HCT116 (cell line): ENCODE data around the gene GOLGA2. TPM values are rescaled to one million over a fixed set of nuclear protein-coding genes. Genes with fewer than 3 reads are reported as not detected.

Experiments
- ATAC-seq: fragments of 200-7000 bp; cut with Tn5 transposase; 2 replicates; pipeline ENCODE4 v1.9.1; 2020; ENCODE audit warnings: mild to moderate bottlenecking, moderate library complexity
- BruUV-seq: library from RNA; stranded (reverse); fragments of 400-500 nt; replicated peaks from 2 replicates; lab custom pipeline; 2021; lab: Mats Ljungman, UMichigan
- CTCF ChIA-PET: fragments of 300-600 bp; sonication (Branson Sonifier 250); formaldehyde crosslinking; loops from one replicate; lab custom pipeline; 2021; ENCODE audit warnings: antibody characterized with exemption; lab: Charles Lee
- POLR2A ChIA-PET: fragments of 300-600, 350-600 bp; sonication (Branson Sonifier 250); formaldehyde crosslinking; loops from one replicate; lab custom pipeline; 2021; ENCODE audit warnings: antibody characterized with exemption; lab: Charles Lee
- RAD21 ChIA-PET, 2 experiments: fragments of 300-600 bp; sonication (Branson Sonifier 250); formaldehyde crosslinking; loops; one replicate each; lab custom pipeline; 2023; ENCODE audit warnings: low total read pairs in 2 of 2; ENCODE audit not compliant: uncharacterized antibody in 2 of 2, unreplicated experiment in 2 of 2, low non-redundant PET in 1 of 2; lab: Charles Lee
- DNase-seq: peaks from one replicate; pipeline ENCODE4 v3.0.0-alpha.2; 2010; ENCODE audit warnings: low read depth, low spot score
- H2AFZ ChIP-seq: fragments of 200-600 bp; shearing (Covaris generic), sonication (generic); 2 replicates; pipeline ENCODE4 v1.6.1; 2017; ENCODE audit warnings: low read depth, mixed run types, mixed read lengths, antibody characterized with exemption, low read length; ENCODE audit not compliant: poor library complexity, severe bottlenecking
- H3K27ac ChIP-seq: 2 replicates; pipeline ENCODE4 v1.5.1; 2012; ENCODE audit warnings: low read depth, low read length
- H3K27me3 ChIP-seq: fragments of 200-600 bp; sonication (generic); 2 replicates; pipeline ENCODE4 v1.6.1; 2016; ENCODE audit warnings: mixed run types, low read length, mixed read lengths; ENCODE audit not compliant: insufficient read depth
- H3K36me3 ChIP-seq, 2 experiments: fragments of 200-500 bp in 1 of 2; fragments of 200-600 bp in 1 of 2; sonication (Bioruptor generic) in 1 of 2; sonication (generic) in 1 of 2; 2 replicates each; pipeline versions ENCODE4 v1.5.1 to v1.6.1; 2014 to 2016; ENCODE audit warnings: low read length in 2 of 2, inconsistent platforms in 1 of 2, mixed read lengths in 1 of 2, mixed run types in 1 of 2; ENCODE audit not compliant: insufficient read depth in 2 of 2, control insufficient read depth in 1 of 2
- H3K4me1 ChIP-seq, 2 experiments: fragments of 200-600 bp in 1 of 2; sonication (generic) in 1 of 2; 2 replicates each; pipeline versions ENCODE4 v1.5.1 to v1.6.1; 2012 to 2017; ENCODE audit warnings: low read length in 2 of 2, inconsistent platforms in 1 of 2, mild to moderate bottlenecking in 1 of 2, mixed read lengths in 1 of 2, mixed run types in 1 of 2, moderate library complexity in 1 of 2; ENCODE audit not compliant: insufficient read depth in 2 of 2, control insufficient read depth in 1 of 2
- H3K4me2 ChIP-seq: fragments of 200-600 bp; sonication (generic); 2 replicates; pipeline ENCODE4 v1.6.1; 2017; ENCODE audit warnings: mixed run types, low read length, mixed read lengths
- H3K4me3 ChIP-seq, 2 experiments: fragments of 200-600 bp in 1 of 2; sonication (generic) in 1 of 2; replicated peaks in 1 of 2; 2 replicates each; pipeline ENCODE4 v1.5.1; 2011 to 2016; ENCODE audit warnings: low read length in 2 of 2, control low read depth in 1 of 2, low read depth in 1 of 2, mild to moderate bottlenecking in 1 of 2, mixed read lengths in 1 of 2, mixed run types in 1 of 2
- H3K79me2 ChIP-seq: fragments of 200-600 bp; sonication (generic); 2 replicates; pipeline ENCODE4 v1.6.1; 2017; ENCODE audit warnings: mild to moderate bottlenecking, mixed run types, low read length, moderate library complexity, mixed read lengths; ENCODE audit not compliant: insufficient read depth
- H3K9ac ChIP-seq: fragments of 200-600 bp; sonication (generic); 2 replicates; pipeline ENCODE4 v1.6.1; 2016; ENCODE audit warnings: low read length, mixed read lengths
- H3K9me2 ChIP-seq: fragments of 200-600 bp; sonication (generic), shearing (Covaris generic); 2 replicates; pipeline ENCODE4 v1.6.1; 2017; ENCODE audit warnings: mixed run types, mild to moderate bottlenecking, moderate library complexity; ENCODE audit not compliant: insufficient read depth
- H3K9me3 ChIP-seq, 2 experiments: fragments of 200-500 bp in 1 of 2; fragments of 200-600 bp in 1 of 2; sonication (Bioruptor generic) in 1 of 2; sonication (generic) in 1 of 2; 2 replicates each; pipeline ENCODE4 v1.6.1; 2014 to 2017; ENCODE audit warnings: low read length in 2 of 2, mixed read lengths in 2 of 2, inconsistent platforms in 1 of 2, low read depth in 1 of 2, mild to moderate bottlenecking in 1 of 2, mixed run types in 1 of 2, moderate library complexity in 1 of 2; ENCODE audit not compliant: control insufficient read depth in 1 of 2, insufficient read depth in 1 of 2
- H4K20me1 ChIP-seq: fragments of 200-600 bp; sonication (generic), shearing (Covaris generic); 2 replicates; pipeline ENCODE4 v1.6.1; 2017; ENCODE audit warnings: mixed run types, mild to moderate bottlenecking, moderate library complexity; ENCODE audit not compliant: insufficient read depth
- CEBPB ChIP-seq: IDR thresholded peaks from 2 replicates; pipeline ENCODE4 v1.6.1; 2012; ENCODE audit warnings: low read depth
- EGR1 ChIP-seq: IDR thresholded peaks from 2 replicates; pipeline ENCODE4 v1.6.1; 2012; ENCODE audit warnings: low read depth
- ELF1 ChIP-seq: IDR thresholded peaks from 2 replicates; pipeline ENCODE4 v1.6.1; 2012; ENCODE audit warnings: low read depth, borderline replicate concordance
- EZH2 ChIP-seq: fragments of 200-600 bp; sonication (generic); IDR thresholded peaks from 2 replicates; pipeline ENCODE4 v1.6.1; 2017; ENCODE audit warnings: antibody characterized with exemption, mixed run types
- FOSL1 ChIP-seq: IDR thresholded peaks from 2 replicates; pipeline ENCODE4 v1.6.1; 2012; ENCODE audit warnings: low read depth
- RAD21 ChIP-seq: IDR thresholded peaks from 2 replicates; pipeline ENCODE4 v1.6.1; 2012; ENCODE audit warnings: low read depth, mild to moderate bottlenecking
- SP1 ChIP-seq: IDR thresholded peaks from 2 replicates; pipeline ENCODE4 v1.6.1; 2012; ENCODE audit warnings: low read depth
- TCF7L2 ChIP-seq: IDR thresholded peaks from 2 replicates; pipeline ENCODE4 v1.7.0; 2011; ENCODE audit warnings: borderline replicate concordance, inconsistent platforms; ENCODE audit not compliant: insufficient read depth, insufficient read length; ENCODE audit errors: extremely low read depth
- YY1 ChIP-seq: IDR thresholded peaks from 2 replicates; pipeline ENCODE4 v1.6.1; 2011; ENCODE audit warnings: low read length, low read depth, moderate library complexity, mild to moderate bottlenecking; ENCODE audit not compliant: insufficient replicate concordance; ENCODE audit errors: extremely low read depth
- intact Hi-C: fragments of 100-400 bp; cut with micrococcal nuclease; formaldehyde crosslinking; loops from 2 replicates; pipeline ENCODE4 v1.10.0; 2022
- total RNA-seq: library from RNA; stranded (reverse); gene quantifications from one replicate; pipeline ENCODE4 v1.2.1, GENCODE V29; 2021; ENCODE audit not compliant: unreplicated experiment
- TF ChIP-seq, protein P1 (sequence below): IDR thresholded peaks from 2 replicates; pipeline ENCODE4 v1.6.1; 2012; ENCODE audit warnings: low read depth
- TF ChIP-seq, protein P2 (sequence below): IDR thresholded peaks from 2 replicates; pipeline ENCODE4 v1.6.1; 2012

Gene GOLGA2
- total RNA-seq, 1 experiment from 2014 or later = 67.0 TPM

DNA sequence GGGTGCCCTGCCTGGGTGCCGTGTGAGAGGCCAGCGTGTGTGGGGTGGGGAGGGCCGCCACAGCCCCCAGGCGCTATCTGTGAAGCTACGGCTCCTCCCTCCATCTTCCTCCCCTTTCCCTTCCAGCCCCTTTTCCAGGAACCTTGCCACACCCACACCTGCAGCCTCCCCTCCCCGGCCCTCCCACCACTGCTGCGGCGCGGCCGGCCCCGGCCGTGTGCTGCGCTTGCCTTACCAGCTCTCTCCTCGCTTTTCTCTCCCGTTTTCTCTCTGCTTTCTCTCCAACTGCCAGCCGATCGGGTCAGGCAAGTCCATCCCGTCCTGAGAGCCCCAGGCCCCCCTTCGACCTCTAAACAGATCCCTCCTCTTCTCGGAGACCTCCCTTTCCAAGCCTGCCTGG lies 21.4 kb downstream of the GOLGA2 start:
- Histone ChIP-seq H3K27me3 (no peaks in the 10 kb centered on the region), H3K36me3 (peaks cover 0 to 3% of the 10 kb centered on the region in 2 experiments; a peak in 2 of 4 replicates), H3K4me2 (no peak overlapping the region), H3K9me2 (no peaks in the 10 kb centered on the region), H2AFZ (no peak overlapping the region), H3K9me3 (no peaks in the 10 kb centered on the region), H3K4me3 (no peak overlapping the region), H3K27ac (no peak overlapping the region), H3K4me1 (peaks cover 8 to 29% of the 10 kb centered on the region in 2 experiments; a peak in 3 of 4 replicates), H3K9ac (no peak overlapping the region), H3K79me2 (peaks cover 11% of the 10 kb centered on the region), H4K20me1 (no peaks in the 10 kb centered on the region)
- BruUV-seq = no TSS peak
- ChIA-PET RAD21 (no interaction called here), CTCF (interaction anchor here (0.9 kb wide), 1 partner anchor 15 kb away, joined by 4 read pairs; no protein-coding TSS in a partner anchor), POLR2A (no interaction called here)
- intact Hi-C loops = loop anchor here (2.0 kb wide), 1 partner anchor 16 kb away; no protein-coding TSS in a partner anchor
- TF ChIP-seq, protein P1, sequence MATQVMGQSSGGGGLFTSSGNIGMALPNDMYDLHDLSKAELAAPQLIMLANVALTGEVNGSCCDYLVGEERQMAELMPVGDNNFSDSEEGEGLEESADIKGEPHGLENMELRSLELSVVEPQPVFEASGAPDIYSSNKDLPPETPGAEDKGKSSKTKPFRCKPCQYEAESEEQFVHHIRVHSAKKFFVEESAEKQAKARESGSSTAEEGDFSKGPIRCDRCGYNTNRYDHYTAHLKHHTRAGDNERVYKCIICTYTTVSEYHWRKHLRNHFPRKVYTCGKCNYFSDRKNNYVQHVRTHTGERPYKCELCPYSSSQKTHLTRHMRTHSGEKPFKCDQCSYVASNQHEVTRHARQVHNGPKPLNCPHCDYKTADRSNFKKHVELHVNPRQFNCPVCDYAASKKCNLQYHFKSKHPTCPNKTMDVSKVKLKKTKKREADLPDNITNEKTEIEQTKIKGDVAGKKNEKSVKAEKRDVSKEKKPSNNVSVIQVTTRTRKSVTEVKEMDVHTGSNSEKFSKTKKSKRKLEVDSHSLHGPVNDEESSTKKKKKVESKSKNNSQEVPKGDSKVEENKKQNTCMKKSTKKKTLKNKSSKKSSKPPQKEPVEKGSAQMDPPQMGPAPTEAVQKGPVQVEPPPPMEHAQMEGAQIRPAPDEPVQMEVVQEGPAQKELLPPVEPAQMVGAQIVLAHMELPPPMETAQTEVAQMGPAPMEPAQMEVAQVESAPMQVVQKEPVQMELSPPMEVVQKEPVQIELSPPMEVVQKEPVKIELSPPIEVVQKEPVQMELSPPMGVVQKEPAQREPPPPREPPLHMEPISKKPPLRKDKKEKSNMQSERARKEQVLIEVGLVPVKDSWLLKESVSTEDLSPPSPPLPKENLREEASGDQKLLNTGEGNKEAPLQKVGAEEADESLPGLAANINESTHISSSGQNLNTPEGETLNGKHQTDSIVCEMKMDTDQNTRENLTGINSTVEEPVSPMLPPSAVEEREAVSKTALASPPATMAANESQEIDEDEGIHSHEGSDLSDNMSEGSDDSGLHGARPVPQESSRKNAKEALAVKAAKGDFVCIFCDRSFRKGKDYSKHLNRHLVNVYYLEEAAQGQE = no peak
- TF ChIP-seq TCF7L2 (no peak), ELF1 (no peak), CEBPB (no peak), FOSL1 (no peak), SP1 (no peak), EZH2 (no peak), RAD21 (no peak), YY1 (no peak), EGR1 (no peak)
- TF ChIP-seq, protein P2, sequence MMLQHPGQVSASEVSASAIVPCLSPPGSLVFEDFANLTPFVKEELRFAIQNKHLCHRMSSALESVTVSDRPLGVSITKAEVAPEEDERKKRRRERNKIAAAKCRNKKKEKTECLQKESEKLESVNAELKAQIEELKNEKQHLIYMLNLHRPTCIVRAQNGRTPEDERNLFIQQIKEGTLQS = no peak
- no peak for DNase-seq
- ATAC-seq = no peak
